SK-N-SH treated with all-trans-retinoic acid at 6 μM for 48 hours (cell line): Measurements from ENCODE around the gene AP3S2.

Experiments
- ARNTL ChIP-seq: fragments of 450-650 bp; formaldehyde crosslinking; IDR thresholded peaks from 2 replicates; pipeline ENCODE4 v1.5.0; 2020; ENCODE audit warnings: low read depth, mild to moderate bottlenecking, moderate library complexity, borderline replicate concordance
- CSDC2 ChIP-seq: fragments of 250-450 bp; sonication (Bioruptor Pico); IDR thresholded peaks from 2 replicates; pipeline ENCODE4 v1.5.0; 2020; ENCODE audit warnings: mild to moderate bottlenecking, moderate library complexity
- ESRRG ChIP-seq: fragments of 250-450 bp; sonication (Bioruptor Pico); IDR thresholded peaks from 2 replicates; pipeline ENCODE4 v1.6.1; 2021; ENCODE audit warnings: mild to moderate bottlenecking
- PATZ1 ChIP-seq: fragments of 250-450 bp; sonication (Bioruptor Pico); IDR thresholded peaks from 2 replicates; pipeline ENCODE4 v1.8.0; 2020; ENCODE audit warnings: mild to moderate bottlenecking, moderate library complexity, borderline replicate concordance
- RARB ChIP-seq: fragments of 250-450 bp; sonication (Bioruptor Pico); IDR thresholded peaks from 2 replicates; pipeline ENCODE4 v1.8.0; 2021; ENCODE audit warnings: mild to moderate bottlenecking, moderate library complexity
- SNAI2 ChIP-seq: fragments of 250-450 bp; sonication (Bioruptor Pico); IDR thresholded peaks from 2 replicates; pipeline ENCODE4 v1.5.0; 2020; ENCODE audit warnings: mild to moderate bottlenecking, moderate library complexity
- TOX ChIP-seq: fragments of 250-450 bp; sonication (Bioruptor Pico); IDR thresholded peaks from 2 replicates; pipeline ENCODE4 v1.8.0; 2021; ENCODE audit warnings: mild to moderate bottlenecking, moderate library complexity, borderline replicate concordance
- ZFP3 ChIP-seq: fragments of 250-450 bp; sonication (Bioruptor Pico); IDR thresholded peaks from 2 replicates; pipeline ENCODE4 v1.5.0; 2020; ENCODE audit warnings: mild to moderate bottlenecking, moderate library complexity
- ZNF8 ChIP-seq: fragments of 450-650 bp; formaldehyde crosslinking; IDR thresholded peaks from 2 replicates; pipeline ENCODE4 v1.5.0; 2020; ENCODE audit warnings: mild to moderate bottlenecking, moderate library complexity
- TF ChIP-seq, protein P1 (sequence below): fragments of 250-450 bp; sonication (Bioruptor Pico); IDR thresholded peaks from 2 replicates; pipeline ENCODE4 v1.5.1; 2021; ENCODE audit warnings: mild to moderate bottlenecking, moderate library complexity

DNA sequence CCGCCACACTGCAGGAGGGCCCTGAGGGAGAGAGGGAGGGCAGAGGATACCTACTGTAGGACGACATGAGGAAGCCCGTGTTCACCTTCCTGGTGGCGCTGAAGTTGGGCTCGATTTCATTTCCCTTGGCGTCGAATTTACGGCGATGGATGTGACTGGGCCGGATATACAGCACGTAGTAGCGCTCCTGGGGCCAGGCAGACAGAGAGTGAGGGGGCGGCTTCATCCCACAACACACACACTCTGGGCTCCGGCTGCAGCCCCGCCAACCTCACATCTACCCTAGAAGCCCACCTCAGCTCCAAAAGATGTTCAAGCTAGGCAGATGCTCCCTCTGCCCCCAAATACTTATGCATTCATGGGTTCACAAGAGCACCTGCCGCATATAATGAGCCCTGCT, 14.4 kb upstream of the AP3S2 start:
- TF ChIP-seq ZFP3 (CRISPR knock-in tag): no peak
- TF ChIP-seq ESRRG (CRISPR knock-in tag): no peak
- TF ChIP-seq, protein P1, sequence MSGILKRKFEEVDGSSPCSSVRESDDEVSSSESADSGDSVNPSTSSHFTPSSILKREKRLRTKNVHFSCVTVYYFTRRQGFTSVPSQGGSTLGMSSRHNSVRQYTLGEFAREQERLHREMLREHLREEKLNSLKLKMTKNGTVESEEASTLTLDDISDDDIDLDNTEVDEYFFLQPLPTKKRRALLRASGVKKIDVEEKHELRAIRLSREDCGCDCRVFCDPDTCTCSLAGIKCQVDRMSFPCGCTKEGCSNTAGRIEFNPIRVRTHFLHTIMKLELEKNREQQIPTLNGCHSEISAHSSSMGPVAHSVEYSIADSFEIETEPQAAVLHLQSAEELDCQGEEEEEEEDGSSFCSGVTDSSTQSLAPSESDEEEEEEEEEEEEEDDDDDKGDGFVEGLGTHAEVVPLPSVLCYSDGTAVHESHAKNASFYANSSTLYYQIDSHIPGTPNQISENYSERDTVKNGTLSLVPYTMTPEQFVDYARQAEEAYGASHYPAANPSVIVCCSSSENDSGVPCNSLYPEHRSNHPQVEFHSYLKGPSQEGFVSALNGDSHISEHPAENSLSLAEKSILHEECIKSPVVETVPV (CRISPR knock-in tag): no peak
- TF ChIP-seq ARNTL (CRISPR knock-in tag): no peak
- no peak for TF ChIP-seq TOX (CRISPR knock-in tag)
- no peak for TF ChIP-seq PATZ1
- TF ChIP-seq CSDC2 (CRISPR knock-in tag): no peak
- no peak for TF ChIP-seq SNAI2 (CRISPR knock-in tag)
- no peak for TF ChIP-seq ZNF8
- no peak for TF ChIP-seq RARB (CRISPR knock-in tag)
